Hematopoietic multipotent progenitor cell treated with erythropoietin and hydrocortisone succinate and interleukin-3 and kit ligand, for 15 days (in vitro differentiated cells): ENCODE data around the gene BPHL.
"Not testable (repeated sequence)": the region's sequence is repeated elsewhere in the genome, so short reads cannot be mapped to it uniquely, and the experiment has no call there.

Source experiments
- DNase-seq: peaks from one replicate; pipeline ENCODE4 v3.0.0-alpha.2; 2015; ENCODE audit warnings: low spot score

BPHL gene

DNA sequence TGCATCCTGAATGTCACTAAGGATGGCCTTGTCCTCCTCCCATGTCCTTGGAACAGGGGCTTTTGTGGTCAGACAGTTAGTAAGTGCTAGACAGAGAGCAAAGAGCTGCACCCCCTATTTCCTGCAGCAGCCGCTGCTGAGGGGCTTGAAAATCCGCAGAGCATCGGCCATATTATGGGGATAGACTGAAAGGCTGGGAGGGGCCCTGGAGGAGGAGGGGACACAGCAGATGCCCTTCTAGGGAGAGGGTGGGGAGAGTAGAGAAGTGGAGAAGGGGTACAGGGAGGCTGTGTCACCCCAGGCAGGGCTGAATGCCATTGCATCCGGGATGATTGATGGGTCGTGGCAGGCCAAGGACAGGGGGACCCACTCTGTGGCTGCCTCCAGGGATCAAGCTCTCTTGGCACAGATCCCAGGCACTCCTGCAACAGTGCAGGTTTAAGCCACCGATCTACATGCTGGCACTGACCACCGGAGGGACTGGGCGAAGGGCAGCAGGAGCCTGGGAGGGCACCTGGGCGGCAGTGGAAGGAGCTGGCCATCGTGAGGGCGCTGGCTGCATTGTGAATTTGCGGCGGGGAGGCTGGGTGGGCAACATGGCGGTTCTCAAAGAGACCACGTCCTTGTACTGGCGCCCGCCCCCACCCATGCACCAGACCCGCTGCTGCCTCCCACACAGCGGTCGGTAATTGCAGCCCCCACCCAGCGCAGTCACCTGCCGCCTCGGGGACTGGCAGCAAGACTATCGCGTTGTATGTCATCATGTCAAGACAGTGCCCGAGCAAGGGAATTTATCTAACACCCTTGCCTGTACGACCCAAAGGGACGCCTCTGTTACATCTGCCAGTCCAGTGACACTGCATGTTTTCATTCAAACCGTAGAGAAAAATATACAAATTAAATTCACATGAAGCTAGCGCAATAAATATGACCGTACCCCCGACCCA is 37.9 kb downstream of the BPHL start:
- peak; percentile 72 for DNase-seq

DNA sequence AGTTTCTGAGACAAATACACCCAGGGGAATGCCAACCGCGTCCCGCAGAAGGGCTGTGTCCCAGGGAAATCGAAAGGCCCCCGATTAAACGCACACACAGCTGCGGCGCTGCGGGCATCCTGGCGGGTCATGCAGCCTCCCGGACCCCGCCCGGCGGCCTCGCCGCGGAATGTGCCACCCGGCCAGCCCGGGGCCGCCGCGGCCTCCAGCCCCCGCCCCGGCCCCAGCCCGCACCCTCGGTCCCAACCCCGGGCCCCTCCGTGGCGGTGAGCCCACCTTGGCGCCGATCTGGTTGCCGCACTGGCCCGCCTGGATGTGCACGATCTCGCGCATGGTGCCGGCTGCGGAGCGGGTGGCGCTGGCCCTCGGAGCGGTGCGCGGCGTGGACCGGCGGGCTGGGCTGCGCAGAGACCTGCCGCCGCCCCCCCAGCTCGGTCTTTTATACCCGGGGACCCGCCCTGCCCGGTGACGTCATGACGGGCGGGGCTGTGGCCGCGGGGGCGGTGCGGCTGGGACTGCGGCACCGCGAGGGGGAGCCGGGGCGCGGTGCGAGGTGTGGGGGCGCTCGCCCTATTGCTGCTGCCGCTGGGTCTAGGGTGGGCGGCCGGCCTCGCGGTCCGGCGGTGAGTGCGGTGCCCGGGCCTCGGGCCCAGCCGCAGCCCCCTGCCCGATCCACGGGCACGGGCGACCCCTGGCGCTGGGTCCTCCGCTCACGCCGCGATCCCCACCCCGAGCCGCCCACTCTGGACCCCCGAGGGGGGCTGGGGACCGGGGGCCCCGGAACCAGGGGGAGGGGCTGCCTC is 38.8 kb downstream of the BPHL start, which contains the start of gene TUBB2A:
Gene TUBB2A (minus strand): TSS at position 414 of the 803 bp plus-strand sequence. CDS start 81 bp downstream, at position 333.
- peak; percentile 90 for DNase-seq

DNA sequence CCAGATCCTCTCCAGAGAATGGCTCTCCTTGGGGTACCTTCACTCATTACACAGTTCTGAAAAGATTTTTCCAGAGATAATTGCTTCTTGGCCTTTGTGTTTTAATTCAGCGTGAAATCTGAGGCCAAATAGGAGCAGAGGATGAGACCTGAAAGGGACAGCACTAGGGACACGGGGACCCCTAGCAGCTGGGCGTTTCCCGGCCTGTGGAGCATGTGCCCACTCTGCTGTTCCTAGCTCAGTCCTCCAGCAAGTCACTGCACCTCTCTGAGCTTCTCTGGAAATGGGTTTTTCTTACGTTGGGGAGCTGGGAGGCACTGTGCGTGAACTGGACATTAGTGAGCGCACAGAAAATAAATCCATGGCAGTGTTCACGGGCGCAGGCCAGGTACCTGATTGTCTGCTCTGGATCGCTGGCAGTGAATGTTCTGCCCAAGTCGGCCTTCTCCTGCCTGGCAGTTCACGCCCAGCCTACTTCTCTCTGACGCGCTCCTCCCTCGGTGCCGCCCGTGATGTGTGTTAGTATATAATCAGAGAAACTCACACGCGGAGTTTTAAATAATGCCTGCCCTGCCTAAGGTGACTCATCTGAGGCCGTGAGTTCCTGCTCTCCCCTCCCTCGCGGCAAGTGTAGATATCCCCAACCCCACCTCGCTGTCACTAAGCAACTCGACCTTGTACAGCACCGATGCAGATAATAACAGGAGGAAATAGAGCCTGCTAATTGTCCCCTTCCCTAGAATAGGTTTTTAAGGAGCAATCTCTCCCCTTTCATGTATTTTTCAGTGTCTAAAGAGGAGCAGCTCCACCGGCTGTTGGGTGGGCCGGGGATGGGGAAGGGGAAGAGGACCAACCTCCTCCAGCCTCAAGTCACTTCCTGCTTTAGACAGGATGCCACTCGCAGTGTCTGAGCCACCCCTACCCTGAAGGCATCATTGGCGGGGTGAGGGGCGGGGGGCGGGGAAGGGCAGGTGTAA is 41.6 kb downstream of the BPHL start:
- peak; percentile 90 for DNase-seq

DNA sequence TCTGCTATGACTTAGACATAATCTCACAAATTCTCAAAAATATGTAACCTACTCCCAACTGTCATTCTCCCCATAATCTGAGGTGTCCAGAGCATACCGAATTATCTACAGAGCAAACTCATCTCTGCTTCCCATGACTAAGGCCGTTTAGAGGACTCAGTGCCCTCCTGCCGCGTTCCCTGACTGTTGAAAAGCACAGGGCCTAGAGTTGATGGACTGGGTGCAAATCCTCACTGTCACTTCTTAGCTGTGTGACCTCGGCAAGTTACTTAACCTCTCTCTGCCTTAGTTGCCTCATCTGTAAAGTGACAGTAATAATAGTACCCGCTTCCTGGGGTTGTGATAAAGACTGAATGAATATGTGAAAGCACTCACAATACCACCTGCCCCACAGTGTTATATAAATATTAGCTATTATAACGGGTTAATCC is 43.6 kb downstream of the BPHL start:
- DNase-seq = peak; percentile 70

DNA sequence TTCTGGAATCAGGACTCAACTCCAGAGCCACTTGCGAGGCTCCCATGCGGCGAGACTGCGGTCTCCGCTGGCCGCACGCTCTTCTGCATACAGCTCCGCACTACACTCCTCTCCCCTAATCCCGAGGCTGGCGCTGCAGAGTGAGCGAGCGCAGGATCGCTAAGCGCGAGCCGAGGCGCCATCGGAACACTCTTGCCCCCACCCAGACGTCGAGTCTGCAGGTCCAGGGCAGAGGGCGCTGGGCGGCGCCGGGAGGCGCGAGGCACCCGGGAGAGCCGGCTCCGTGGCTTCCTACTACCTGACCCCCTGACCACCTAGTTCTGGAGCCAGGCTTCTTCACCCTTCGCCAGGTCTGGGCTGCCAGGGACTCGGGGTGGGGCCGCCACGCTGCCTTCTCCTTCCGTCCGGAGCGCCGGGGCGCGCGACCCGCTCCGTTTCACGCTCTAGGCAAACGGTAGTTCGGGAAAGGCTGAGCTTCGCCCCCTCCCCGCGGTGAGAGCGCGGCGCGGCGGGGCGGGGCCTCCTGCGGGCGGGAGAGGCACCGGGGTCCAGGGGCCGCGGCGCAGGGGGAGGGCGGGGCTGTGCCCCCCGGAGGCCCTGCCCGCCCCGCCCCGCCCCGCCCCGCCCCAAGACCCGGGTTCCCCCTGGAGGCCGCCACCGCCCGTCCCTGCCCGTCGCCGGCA is 44.2 kb downstream of the BPHL start:
- DNase-seq = peak; percentile 58

DNA sequence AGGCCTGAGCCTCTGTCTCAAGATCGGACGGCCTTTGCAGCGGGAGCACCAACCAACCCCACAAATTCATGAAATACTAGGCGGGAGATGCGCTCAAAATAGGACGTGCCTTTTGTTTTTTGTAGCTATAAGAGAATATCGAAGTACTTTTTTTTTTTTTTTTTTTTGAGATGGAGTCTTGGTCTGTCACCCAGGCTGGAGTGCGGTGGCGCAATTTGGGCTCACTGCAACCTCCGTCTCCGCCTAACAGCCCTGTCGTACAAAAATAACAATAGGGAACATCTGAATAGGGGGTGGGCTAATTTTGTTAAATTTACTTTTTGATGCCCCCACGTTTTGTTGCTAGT is 44.7 kb downstream of the BPHL start:
- DNase-seq = no peak

DNA sequence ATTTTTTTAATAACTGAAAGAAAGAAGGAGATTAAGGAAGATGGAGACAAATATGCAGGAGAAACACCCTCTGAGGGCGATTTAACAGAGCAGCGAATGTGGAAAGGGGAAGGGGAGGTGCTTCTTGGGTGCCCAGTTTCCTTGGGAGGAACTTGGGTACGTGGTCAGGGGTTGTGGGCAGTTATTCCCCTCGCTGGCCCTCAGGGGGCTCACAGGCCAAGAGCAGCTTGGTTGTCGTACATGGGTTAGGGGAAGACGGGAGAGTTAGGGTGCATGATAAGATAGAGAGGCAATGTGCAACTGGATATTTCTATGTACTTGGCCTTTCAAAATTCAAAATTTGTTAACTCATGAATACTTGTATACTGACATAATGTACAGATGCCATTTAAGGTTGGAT is 45.9 kb downstream of the BPHL start:
- no peak for DNase-seq

DNA sequence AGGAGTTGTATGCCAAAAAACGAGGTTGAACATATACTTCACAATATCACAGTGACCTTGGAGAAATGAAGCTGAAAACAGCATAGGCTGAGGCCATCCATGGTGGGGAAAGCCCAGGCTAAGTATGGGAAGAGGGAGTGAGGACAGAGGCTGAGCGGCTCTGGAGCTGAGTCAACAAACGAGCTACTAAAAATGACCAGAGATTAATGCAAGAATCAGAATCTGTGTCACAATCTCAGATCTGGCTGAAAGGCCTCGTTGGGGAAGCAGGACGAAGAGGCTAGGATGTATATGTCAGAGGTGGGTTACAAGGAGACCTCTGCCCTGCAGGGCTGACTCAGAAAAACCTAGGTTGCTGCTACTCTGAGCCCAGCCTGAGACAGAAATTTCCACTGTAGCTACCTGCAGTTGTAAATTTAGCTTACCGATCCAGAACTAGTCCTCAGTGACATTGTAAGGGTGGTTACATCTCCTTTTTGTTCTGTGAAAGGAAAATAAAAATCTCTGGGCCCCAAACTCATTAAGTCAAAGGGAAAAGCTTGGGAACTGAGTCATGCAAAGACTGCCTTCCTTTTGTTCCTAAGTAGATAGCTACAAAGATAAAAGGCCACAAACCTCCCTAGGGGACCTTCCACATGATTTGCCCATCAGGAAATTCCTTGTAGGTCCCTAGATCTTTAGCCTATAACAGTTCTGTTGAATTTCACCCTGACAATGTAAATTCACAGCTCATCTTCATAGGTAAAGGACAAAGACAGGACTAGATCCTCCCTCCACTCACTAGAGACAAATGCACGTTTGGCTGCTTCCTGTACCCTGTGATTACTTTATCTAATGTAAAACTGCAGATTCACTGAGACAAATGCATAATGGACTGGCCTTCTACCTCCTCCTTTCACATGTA is 47.4 kb downstream of the BPHL start:
- no peak for DNase-seq

DNA sequence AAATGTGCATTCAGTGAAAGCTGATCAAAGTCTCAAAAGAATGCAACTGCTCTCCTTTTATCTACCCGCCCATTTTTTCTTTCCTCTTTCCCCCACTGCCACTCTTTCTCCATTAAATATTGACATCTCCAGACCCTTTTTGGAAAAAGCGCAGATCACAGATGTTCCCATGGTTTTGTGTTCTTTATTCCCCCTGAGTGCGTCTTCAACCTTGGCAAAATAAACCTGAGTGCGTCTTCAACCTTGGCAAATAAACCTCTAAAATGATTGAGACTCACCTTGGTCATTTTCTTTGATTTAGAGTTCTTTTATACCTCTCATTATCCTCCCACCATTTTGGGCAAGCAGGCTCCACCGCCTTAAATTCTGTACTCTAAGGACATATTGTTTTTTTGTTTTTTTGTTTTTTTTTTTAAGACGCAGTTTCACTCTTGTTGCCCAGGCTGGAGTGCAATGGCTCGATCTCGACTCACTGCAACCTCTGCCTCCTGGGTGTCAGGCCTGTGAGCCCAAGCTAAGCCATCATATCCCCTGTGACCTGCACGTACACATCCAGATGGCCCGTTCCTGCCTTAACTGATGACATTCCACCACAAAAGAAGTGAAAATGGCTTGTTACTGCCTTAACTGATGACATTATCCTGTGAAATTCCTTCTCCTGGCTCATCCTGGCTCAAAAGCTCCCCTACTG is 48.2 kb downstream of the BPHL start:
- not testable (repeated sequence) for DNase-seq

DNA sequence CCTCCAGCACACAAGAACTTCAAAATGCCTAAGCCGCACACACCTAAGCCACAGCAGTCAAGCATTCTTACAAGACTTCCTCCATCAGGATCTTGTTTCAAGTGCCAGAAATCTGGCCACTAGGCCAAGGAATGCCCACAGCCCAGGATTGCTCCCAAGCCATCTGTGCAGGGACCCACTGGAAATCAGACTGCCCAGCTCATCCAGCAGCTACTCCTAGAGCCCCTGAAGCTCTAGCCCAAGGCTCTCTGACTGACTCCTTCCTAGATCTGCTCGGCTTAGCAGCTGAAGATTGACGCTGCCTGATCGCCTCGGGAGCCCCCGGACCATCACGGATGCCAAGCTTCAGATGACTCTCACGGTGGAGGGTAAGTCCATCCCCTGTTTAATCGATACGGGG is 49.5 kb downstream of the BPHL start:
- not testable (repeated sequence) for DNase-seq

DNA sequence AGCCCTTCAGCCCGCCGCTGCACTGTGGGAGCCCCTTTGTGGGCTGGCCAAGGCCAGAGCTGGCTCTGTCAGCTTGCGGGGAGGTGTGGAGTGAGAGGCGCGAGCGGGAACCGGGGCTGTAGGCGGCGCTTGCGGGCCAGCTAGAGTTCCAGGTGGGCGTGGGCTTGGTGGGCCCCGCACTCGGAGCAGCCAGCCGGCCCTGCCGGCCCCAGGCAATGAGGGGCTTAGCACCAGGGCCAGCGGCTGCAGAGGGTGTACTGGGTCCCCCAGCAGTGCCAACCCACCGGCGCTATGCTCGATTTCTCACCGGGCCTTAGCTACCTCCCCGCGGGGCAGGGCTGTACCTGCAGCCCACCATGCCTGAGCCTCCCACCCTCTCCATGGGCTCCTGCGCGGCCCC is 52.2 kb downstream of the BPHL start:
- not testable (repeated sequence) for DNase-seq

DNA sequence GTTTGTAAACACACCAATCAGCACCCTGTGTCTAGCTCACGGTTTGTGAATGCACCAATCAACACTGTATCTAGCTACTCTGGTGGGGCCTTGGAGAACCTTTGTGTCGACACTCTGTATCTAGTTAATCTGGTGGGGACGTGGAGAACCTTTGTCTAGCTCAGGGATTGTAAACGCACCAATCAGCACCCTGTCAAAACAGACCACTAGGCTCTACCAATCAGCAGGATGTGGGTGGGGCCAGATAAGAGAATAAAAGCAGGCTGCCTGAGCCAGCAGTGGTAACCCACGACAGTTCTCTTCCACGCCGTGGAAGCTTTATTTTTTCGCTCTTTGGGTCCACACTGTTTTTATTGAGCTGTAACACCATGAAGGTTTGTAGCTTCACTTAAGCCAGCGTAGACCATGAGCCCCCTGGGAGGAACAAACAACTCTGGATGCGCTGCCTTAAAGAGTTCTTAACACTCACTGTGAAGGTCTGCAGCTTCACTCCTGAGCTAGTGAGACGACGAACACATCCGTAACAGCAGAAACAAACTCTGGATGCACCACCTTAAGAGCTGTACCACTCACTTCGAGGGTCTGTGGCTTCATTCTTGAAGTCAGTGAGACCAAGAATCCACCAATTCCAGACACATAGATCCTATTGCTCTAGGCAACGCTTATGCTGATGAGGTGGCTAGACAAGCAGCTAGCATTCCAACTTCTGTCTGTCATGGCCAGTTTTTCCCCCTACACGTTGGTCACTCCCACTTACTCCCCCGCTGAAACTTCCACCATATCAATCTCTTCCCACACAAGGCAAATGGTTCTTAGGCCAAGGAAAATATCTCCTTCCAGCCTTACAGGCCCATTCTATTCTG is 53.0 kb downstream of the BPHL start:
- DNase-seq = not testable (repeated sequence)

DNA sequence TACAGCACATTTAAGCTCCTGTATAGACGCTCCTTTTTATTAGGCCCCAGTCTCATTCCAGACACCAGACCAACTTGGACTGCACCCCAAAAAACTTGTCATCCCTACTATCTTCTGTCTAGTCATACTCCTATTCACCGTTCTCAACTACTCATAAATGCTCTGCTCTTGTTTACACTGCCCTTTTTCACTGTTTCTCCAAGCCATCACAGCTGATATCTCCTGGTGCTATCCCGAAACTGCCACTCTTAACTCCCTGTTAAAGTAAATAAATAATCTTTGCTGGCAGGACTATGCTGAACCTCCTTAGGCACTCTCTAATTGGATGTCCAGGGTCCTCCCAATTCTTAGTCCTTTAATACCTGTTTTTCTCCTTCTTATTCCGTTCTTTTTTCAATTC is 54.3 kb downstream of the BPHL start:
- DNase-seq = not testable (repeated sequence)

DNA sequence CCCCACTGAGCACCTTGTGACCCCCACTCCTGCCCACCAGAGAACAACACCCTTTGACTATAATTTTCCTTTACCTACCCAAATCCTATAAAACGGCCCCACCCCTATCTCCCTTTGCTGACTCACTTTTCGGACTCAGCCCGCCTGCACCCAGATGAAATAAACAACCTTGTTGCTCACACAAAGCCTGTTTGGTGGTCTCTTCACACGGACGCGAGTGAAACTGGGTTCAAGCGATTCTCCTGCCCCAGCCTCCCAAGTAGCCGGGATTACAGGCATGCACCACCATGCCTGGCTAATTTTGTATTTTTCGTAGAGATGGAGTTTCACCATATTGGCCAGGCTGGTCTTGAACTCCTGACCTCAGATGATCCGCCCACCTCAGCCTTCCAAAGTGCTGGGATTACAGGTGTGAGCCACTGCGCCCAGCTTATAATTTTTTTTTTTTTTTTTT is 55.2 kb downstream of the BPHL start:
- DNase-seq = not testable (repeated sequence)

DNA sequence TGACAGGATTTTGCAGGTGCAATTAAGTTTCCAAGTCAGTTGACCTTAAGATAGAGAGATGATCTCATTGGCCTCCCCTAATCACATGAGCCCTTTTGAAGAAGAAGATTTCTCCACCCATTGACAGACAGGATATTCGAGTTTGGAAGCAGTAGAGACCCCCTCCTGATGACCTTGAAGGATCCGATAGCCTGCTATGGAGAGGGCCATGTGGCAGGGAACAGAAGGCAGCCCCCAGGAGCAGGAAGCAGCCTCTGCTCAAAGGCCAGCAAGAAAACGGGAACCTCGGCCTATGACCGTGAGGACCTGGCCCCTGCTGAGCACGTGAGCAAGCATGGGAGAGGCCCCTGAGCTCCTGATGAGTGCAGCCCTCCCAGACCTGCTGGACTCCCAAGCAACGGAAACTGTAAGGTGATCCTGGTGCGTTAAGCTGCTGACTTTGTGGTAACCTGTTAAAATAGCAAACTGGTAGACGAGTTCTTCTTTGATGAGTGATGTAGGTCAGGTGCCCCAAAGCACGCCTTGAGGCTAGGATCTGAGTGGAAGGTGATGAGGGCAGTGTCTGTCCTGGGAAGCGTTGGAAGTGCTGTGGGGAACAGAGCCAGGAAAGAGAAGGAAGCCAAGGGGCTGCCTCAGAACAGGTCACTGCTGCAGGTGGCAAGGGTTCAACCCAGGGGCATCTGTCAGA is 57.3 kb downstream of the BPHL start:
- no peak for DNase-seq

DNA sequence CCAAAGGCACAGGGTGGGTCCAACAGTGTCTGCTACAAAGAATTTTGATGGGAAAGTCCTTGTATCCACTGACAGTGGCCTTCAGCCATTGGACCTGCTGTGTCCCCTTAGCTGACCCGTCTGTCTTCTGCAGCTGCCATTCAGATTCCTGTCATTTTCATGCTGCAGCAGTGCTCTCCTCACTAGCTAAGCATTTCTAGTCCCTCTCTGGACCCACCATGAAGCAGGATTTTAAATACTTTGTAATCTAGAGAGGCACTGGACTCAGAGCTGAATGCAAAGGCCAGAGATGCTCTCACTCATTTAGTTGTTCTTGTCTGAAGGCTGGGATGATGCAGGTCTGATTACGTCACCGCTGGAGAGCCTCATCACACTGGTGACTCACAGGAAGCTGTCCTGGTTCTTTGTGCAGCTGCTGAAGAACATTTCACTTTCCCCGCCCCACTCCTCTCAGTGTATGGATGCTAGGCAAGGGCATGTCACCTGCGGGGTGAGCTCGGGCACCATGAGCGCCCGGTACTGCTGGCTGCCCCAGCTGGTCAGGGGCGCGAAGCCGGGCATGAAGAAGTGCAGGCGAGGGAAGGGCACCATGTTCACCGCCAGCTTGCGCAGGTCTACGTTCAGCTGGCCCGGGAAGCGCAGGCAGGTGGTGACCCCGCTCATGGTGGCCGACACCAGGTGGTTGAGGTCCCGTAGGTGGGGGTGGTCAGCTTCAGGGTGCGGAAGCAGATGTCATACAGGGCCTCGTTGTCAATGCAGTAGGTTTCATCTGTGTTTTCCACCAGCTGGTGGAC is 58.2 kb downstream of the BPHL start:
- DNase-seq = no peak

DNA sequence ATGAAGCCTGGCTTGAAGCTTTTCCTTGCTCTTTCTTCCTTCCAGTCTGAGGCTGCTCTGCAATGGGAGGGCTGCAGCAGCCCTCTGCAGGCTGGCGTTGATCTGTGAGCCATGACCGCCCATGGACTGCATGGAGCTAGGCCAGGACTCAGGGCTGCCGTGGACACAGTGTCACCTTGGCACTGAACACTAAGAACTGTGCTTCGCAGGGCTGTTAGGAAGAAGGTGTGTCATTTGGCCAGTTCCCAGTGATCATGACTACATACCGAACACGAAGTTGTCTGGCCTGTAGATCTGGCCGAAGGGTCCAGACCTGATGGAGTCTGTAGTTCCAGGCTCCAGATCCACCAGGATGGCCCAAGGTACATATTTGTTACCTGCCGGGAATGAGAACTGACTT is 60.2 kb downstream of the BPHL start:
- DNase-seq = not testable (repeated sequence)
